H1 (cell line): Measurements from ENCODE around the gene TNP2. TPM values are rescaled to one million over a fixed set of nuclear protein-coding genes. Genes with fewer than 3 reads are reported as not detected.

ENCODE experiments used
- EZH2 ChIP-seq: fragments of 200-600 bp; sonication (generic); IDR thresholded peaks from 2 replicates; pipeline ENCODE4 v1.7.1; 2012; ENCODE audit warnings: low read depth, mild to moderate bottlenecking, moderate library complexity, low read length, inconsistent platforms; ENCODE audit not compliant: severe bottlenecking
- GTF2F1 ChIP-seq: IDR thresholded peaks from 2 replicates; pipeline ENCODE4 v1.6.1; 2012; ENCODE audit warnings: low read depth, low read length, improper control_type of control experiment, borderline replicate concordance
- POLR2AphosphoS5 ChIP-seq: IDR thresholded peaks from 2 replicates; pipeline ENCODE4 v1.6.1; 2011; ENCODE audit warnings: low read depth, low read length
- RFX5 ChIP-seq: IDR thresholded peaks from 2 replicates; pipeline ENCODE4 v1.6.1; 2011; ENCODE audit warnings: low read depth, low read length, improper control_type of control experiment, borderline replicate concordance
- polyA plus RNA-seq, 7 experiments: library from polyadenylated mRNA; depleted of rRNA in 3 of 7; stranded (reverse) in 5 of 7; unstranded in 2 of 7; fragments of >200 nt in 5 of 7; fragments of 200-250 nt in 2 of 7; gene quantifications; 1 replicate in 5 of 7; 2 replicates in 1 of 7; 4 replicates in 1 of 7; pipeline versions ENCODE4 v1.2.1 to v1.2.3, GENCODE V29; 2011 to 2013; ENCODE audit warnings: missing spikeins in 2 of 7, mixed read lengths in 2 of 7
- total RNA-seq: library from RNA; stranded (reverse); fragmentation: NEBNext Ultra II Directional; extraction: Animal tissue kit (Norgen Biotek cat#: 25700); gene quantifications from 2 replicates; pipeline ENCODE4 v1.2.1, GENCODE V29; 2021

Gene TNP2
- total and polyA plus RNA-seq, 2 of the 8 experiments (the other 6 are each of a cell fraction or from before 2014, with no cell fraction given): not detected

- no peak for TF ChIP-seq GTF2F1
- TF ChIP-seq RFX5: no peak
- no peak for TF ChIP-seq POLR2AphosphoS5
- TF ChIP-seq EZH2: no peak
- TF ChIP-seq, all 59 proteins: peak for 0
Observed at GRCh38 chr16:11241480-11242204, 27.5 kb downstream of the TNP2 start (continued).
